Tibial artery (tissue), 4 donors: ENCODE measurements around the gene ANKHD1.

Experiments used
- DNase-seq, 2 donors: peaks; one replicate each; pipeline ENCODE4 v3.0.0-alpha.2; 2019
- H3K27ac ChIP-seq, 2 donors: fragments of 200-600 bp; sonication (generic) in 1 of 2; 1 replicate in 1 of 2; 2 replicates in 1 of 2; pipeline ENCODE4 v1.5.1; 2018 to 2019; ENCODE audit warnings: mild to moderate bottlenecking in 1 of 2
- H3K27me3 ChIP-seq, 2 donors: fragments of 200-600 bp; sonication (generic) in 1 of 2; one replicate each; pipeline versions ENCODE4 v1.5.1 to v1.6.0; 2016 to 2019
- H3K36me3 ChIP-seq, 3 donors: fragments of 200-600 bp; sonication (generic) in 2 of 3; one replicate each; pipeline ENCODE4 v1.5.1; 2016 to 2019; ENCODE audit warnings: mild to moderate bottlenecking in 2 of 3
- H3K4me1 ChIP-seq, 4 donors: fragments of 200-600 bp; sonication (generic) in 2 of 4; 1 replicate in 3 of 4; 2 replicates in 1 of 4; pipeline ENCODE4 v1.5.1; 2016 to 2019
- H3K4me3 ChIP-seq, 2 donors: fragments of 200-600 bp; sonication (generic) in 1 of 2; 1 replicate in 1 of 2; 2 replicates in 1 of 2; pipeline ENCODE4 v1.5.1; 2018 to 2019; ENCODE audit warnings: mild to moderate bottlenecking in 2 of 2
- H3K9me3 ChIP-seq, 3 donors: fragments of 200-600 bp; sonication (generic) in 1 of 3; one replicate each; pipeline ENCODE4 v1.5.1; 2016 to 2019
- CTCF ChIP-seq, 2 experiments: fragments of 200-600 bp in 1 of 2; fragments of 450-650 bp in 1 of 2; IDR thresholded peaks; one replicate each; pipeline ENCODE4 v1.5.1; 2017 to 2019; ENCODE audit warnings: antibody characterized with exemption in 2 of 2, mild to moderate bottlenecking in 1 of 2, moderate library complexity in 1 of 2
- intact Hi-C: fragments of 100-400 bp; cut with DNase I; formaldehyde crosslinking; loops from one replicate; pipeline ENCODE4 v1.15.0; 2023; ENCODE audit warnings: low total_unique reads

Gene ANKHD1

GRCh38 chr5:140401362-140402257 is at the start of gene ANKHD1:
Gene ANKHD1, plus strand, starts transcription at chr5:140401833. Its CDS starts 135 bp downstream, at chr5:140401968.
- peaks cover 0 to 48% (median 28%) of the 10 kb centered on the region in 4 donors for H3K4me1 ChIP-seq
- intact Hi-C loops: loop anchor here (5.0 to 10.0 kb wide), 4 partner anchors 163 to 1113 kb away; partner anchors contain the start of genes APBB3, HARS1, HARS2 and IK

GRCh38 chr5:140355546-140355945 is 46.1 kb upstream of the ANKHD1 start:
- TF ChIP-seq CTCF (IDR thresholded peaks at IDR 0.05): no peak
- H3K27ac ChIP-seq: no peak overlapping the region
- peaks cover 0 to 8% (median 2%) of the 10 kb centered on the region in 4 donors for H3K4me1 ChIP-seq
- H3K36me3 ChIP-seq: no peaks in the 10 kb centered on the region
- no peaks in the 10 kb centered on the region for H3K9me3 ChIP-seq
- H3K4me3 ChIP-seq: no peak overlapping the region
- no peaks in the 10 kb centered on the region for H3K27me3 ChIP-seq
- intact Hi-C loops: no loop called here
- no peak for DNase-seq

More at GRCh38 chr5:140401362-140402257, at the start of gene ANKHD1:
- Histone ChIP-seq H3K27ac (peak within 1 kb of the TSS; percentile 96 to 97), H3K36me3 (peaks cover 0 to 7% (median 3%) of the 10 kb centered on the region in 3 donors), H3K9me3 (no peaks in the 10 kb centered on the region), H3K27me3 (no peaks in the 10 kb centered on the region), H3K4me3 (peak within 1 kb of the TSS; percentile 76 to 97)
- DNase-seq: peak; percentile 99 to 100
- no peak for TF ChIP-seq CTCF (IDR thresholded peaks at IDR 0.05)

GRCh38 chr5:140356853-140357725 is 44.5 kb upstream of the ANKHD1 start:
- H3K36me3 ChIP-seq: no peaks in the 10 kb centered on the region
- no peaks in the 10 kb centered on the region for H3K9me3 ChIP-seq
- no peak for TF ChIP-seq CTCF (IDR thresholded peaks at IDR 0.05)
- H3K27me3 ChIP-seq: no peaks in the 10 kb centered on the region
- no peak overlapping the region for H3K27ac ChIP-seq
- intact Hi-C loops: loop anchor here (2.0 kb wide), 1 partner anchor 112 kb away; no protein-coding TSS in a partner anchor
- DNase-seq: no peak
- peaks cover 0 to 8% (median 2%) of the 10 kb centered on the region in 4 donors for H3K4me1 ChIP-seq
- no peak overlapping the region for H3K4me3 ChIP-seq

- TF ChIP-seq CTCF (IDR thresholded peaks at IDR 0.05): peak; percentile 83 to 95
- Histone ChIP-seq H3K4me1 (peaks cover 0 to 8% (median 2%) of the 10 kb centered on the region in 4 donors), H3K4me3 (peak overlapping the region in 1 of 2 donors; percentile 37), H3K27me3 (no peaks in the 10 kb centered on the region), H3K36me3 (no peaks in the 10 kb centered on the region), H3K27ac (no peak overlapping the region), H3K9me3 (no peaks in the 10 kb centered on the region)
- DNase-seq: peak; percentile 78 to 89
- intact Hi-C loops: loop anchor here (2.0 kb wide), 1 partner anchor 113 kb away; no protein-coding TSS in a partner anchor
Measured at GRCh38 chr5:140357726-140358093, 43.9 kb upstream of the ANKHD1 start.

GRCh38 chr5:140358738-140359310 is 42.8 kb upstream of the ANKHD1 start:
- Histone ChIP-seq H3K27me3 (peaks cover 0 to 3% of the 10 kb centered on the region in 2 donors), H3K27ac (no peak overlapping the region), H3K4me1 (peaks cover 0 to 15% (median 7%) of the 10 kb centered on the region in 4 donors), H3K4me3 (no peak overlapping the region), H3K9me3 (no peaks in the 10 kb centered on the region), H3K36me3 (no peaks in the 10 kb centered on the region)
- intact Hi-C loops: no loop called here
- peak in 1 of 2 donors; percentile 13 for DNase-seq
- TF ChIP-seq CTCF (IDR thresholded peaks at IDR 0.05): peak in 1 of 2 experiments; percentile 18
